Measurements from ENCODE around the gene RPAP3.
A peak's percentile ranks its signal among the peaks of the same experiment; 100 is the strongest.

The RPAP3 gene

GRCh38 chr12:47730341-47730744 is 24.5 kb upstream of the RPAP3 start:
- Histone ChIP-seq H3K27ac (ENCODE audit: poor library complexity, severe bottlenecking) (no peak overlapping the region), H3K27me3 (ENCODE audit: insufficient read depth, poor library complexity, severe bottlenecking) (no peaks in the 10 kb centered on the region), H3K4me3 (ENCODE audit: severe bottlenecking) (no peak overlapping the region), H3K36me3 (ENCODE audit: low read depth) (no peaks in the 10 kb centered on the region), H3K9me3 (ENCODE audit: severe bottlenecking) (no peaks in the 10 kb centered on the region), H3K4me1 (ENCODE audit: insufficient read depth, poor library complexity, severe bottlenecking) (peaks cover 4% of the 10 kb centered on the region)
- DNase-seq (ENCODE audit: low spot score) (no peak), ATAC-seq (ENCODE audit: low read depth) (peak; percentile 22; the same call in 1 of the 3 replicates)
- TF ChIP-seq, protein P1, sequence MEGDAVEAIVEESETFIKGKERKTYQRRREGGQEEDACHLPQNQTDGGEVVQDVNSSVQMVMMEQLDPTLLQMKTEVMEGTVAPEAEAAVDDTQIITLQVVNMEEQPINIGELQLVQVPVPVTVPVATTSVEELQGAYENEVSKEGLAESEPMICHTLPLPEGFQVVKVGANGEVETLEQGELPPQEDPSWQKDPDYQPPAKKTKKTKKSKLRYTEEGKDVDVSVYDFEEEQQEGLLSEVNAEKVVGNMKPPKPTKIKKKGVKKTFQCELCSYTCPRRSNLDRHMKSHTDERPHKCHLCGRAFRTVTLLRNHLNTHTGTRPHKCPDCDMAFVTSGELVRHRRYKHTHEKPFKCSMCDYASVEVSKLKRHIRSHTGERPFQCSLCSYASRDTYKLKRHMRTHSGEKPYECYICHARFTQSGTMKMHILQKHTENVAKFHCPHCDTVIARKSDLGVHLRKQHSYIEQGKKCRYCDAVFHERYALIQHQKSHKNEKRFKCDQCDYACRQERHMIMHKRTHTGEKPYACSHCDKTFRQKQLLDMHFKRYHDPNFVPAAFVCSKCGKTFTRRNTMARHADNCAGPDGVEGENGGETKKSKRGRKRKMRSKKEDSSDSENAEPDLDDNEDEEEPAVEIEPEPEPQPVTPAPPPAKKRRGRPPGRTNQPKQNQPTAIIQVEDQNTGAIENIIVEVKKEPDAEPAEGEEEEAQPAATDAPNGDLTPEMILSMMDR (IDR thresholded peaks at IDR 0.05; ENCODE audit: poor library complexity, severe bottlenecking), result no peak

DNA sequence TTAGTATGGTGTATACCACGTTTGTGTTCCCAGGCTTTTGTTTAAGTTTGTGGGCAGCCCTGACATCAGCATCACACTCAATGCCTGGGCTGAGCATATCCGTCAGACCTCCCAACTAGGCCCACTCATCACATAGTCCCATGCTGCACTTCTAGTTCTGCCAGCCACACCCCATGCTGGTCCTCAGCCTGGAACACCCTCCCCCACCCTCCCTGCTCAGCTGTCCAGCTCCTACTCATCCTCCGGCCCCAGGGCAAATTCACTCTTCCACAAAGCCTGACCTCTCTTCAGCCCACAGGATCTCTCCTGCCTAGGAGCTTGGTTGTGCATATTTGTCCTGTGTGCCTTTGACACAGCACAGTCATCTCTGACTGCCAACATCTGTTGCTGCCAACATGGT is 23.4 kb upstream of the RPAP3 start:
- no peak overlapping the region for H3K4me3 ChIP-seq (ENCODE audit: severe bottlenecking)
- no peaks in the 10 kb centered on the region for H3K36me3 ChIP-seq (ENCODE audit: low read depth)
- ATAC-seq (ENCODE audit: low read depth) (no peak), DNase-seq (ENCODE audit: low spot score) (no peak)
- H3K27ac ChIP-seq (ENCODE audit: poor library complexity, severe bottlenecking), result no peak overlapping the region
- no peaks in the 10 kb centered on the region for H3K9me3 ChIP-seq (ENCODE audit: severe bottlenecking)
- no peaks in the 10 kb centered on the region for H3K27me3 ChIP-seq (ENCODE audit: insufficient read depth, poor library complexity, severe bottlenecking)
- H3K4me1 ChIP-seq (ENCODE audit: insufficient read depth, poor library complexity, severe bottlenecking), result peaks cover 4% of the 10 kb centered on the region
- TF ChIP-seq, protein P1 (IDR thresholded peaks at IDR 0.05; ENCODE audit: poor library complexity, severe bottlenecking), result no peak

- Histone ChIP-seq H3K36me3 (ENCODE audit: low read depth) (no peaks in the 10 kb centered on the region), H3K27ac (ENCODE audit: poor library complexity, severe bottlenecking) (no peak overlapping the region), H3K9me3 (ENCODE audit: severe bottlenecking) (no peaks in the 10 kb centered on the region), H3K4me3 (ENCODE audit: severe bottlenecking) (no peak overlapping the region), H3K4me1 (ENCODE audit: insufficient read depth, poor library complexity, severe bottlenecking) (peaks cover 4% of the 10 kb centered on the region), H3K27me3 (ENCODE audit: insufficient read depth, poor library complexity, severe bottlenecking) (no peaks in the 10 kb centered on the region)
- DNase-seq (ENCODE audit: low spot score), result no peak
- ATAC-seq (ENCODE audit: low read depth), result peak; percentile 30; the same call in 1 of the 3 replicates
- TF ChIP-seq, protein P1 (IDR thresholded peaks at IDR 0.05; ENCODE audit: poor library complexity, severe bottlenecking), result no peak
Observed at GRCh38 chr12:47725893-47726292, 20.1 kb upstream of the RPAP3 start.

GRCh38 chr12:47725091-47725772 is 19.4 kb upstream of the RPAP3 start, which contains the start of gene ENDOU:
Gene ENDOU (minus strand): TSS chr12:47725490. CDS start chr12:47725413, 77 bp downstream.
- Histone ChIP-seq H3K27me3 (ENCODE audit: insufficient read depth, poor library complexity, severe bottlenecking) (no peaks in the 10 kb centered on the region), H3K36me3 (ENCODE audit: low read depth) (no peaks in the 10 kb centered on the region), H3K27ac (ENCODE audit: poor library complexity, severe bottlenecking) (no peak within 1 kb of the TSS), H3K9me3 (ENCODE audit: severe bottlenecking) (no peaks in the 10 kb centered on the region), H3K4me3 (ENCODE audit: severe bottlenecking) (no peak within 1 kb of the TSS), H3K4me1 (ENCODE audit: insufficient read depth, poor library complexity, severe bottlenecking) (peaks cover 4% of the 10 kb centered on the region)
- no peak for DNase-seq (ENCODE audit: low spot score)
- 0 out of 3 replicates have a peak, but pooled peaks have one; percentile 21 for ATAC-seq (ENCODE audit: low read depth)
- TF ChIP-seq, protein P1 (IDR thresholded peaks at IDR 0.05; ENCODE audit: poor library complexity, severe bottlenecking), result no peak

All from RWPE2 (cell line).